ENCODE results near the gene CYSLTR2.

CYSLTR2 gene

DNA sequence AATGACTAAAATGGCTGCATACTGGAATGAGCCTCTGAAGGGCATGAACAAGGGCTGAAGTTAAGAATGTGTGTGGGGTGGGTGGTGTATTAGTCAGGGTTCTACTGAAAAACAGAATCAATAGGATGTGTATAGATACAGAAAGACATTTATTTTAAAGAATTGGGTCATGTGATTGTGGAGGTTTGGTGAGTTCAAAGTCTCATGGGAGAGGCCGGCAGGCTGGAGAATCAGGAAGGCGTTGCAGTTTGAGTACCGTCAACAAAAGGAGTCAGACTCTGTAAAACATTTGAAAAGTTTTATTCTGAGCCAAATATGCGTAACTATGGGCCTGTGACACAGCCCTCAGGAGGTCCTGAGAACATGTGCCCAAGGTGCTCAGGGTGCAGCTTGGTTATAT is 24.5 kb upstream of the CYSLTR2 start:
- TF ChIP-seq CTCF (IDR thresholded peaks at IDR 0.05; ENCODE audit: insufficient read depth, low read length, poor library complexity, severe bottlenecking) (no peak), EZH2phosphoT487 (conservative IDR thresholded peaks at IDR 0.05; ENCODE audit: low read length) (no peak)
- no peak overlapping the region for H3K27ac ChIP-seq (ENCODE audit: low read depth, low read length)
- no peak overlapping the region for H3K4me2 ChIP-seq (ENCODE audit: low read depth, low read length, poor library complexity, severe bottlenecking)
- no peak overlapping the region for H3K9ac ChIP-seq (ENCODE audit: low read length)
- no peaks in the 10 kb centered on the region for H3F3A ChIP-seq (ENCODE audit: insufficient read depth)
- no peaks in the 10 kb centered on the region for H4K20me1 ChIP-seq (ENCODE audit: low read depth, low read length)
- no peaks in the 10 kb centered on the region for H3K36me3 ChIP-seq (ENCODE audit: low read length)
- no peaks in the 10 kb centered on the region for H3K79me2 ChIP-seq (ENCODE audit: insufficient read depth, low read length)
- no peaks in the 10 kb centered on the region for H3K9me3 ChIP-seq (ENCODE audit: insufficient read depth, low read length)
- no peak overlapping the region for H3K4me3 ChIP-seq (ENCODE audit: insufficient read depth, low read length, poor library complexity, severe bottlenecking)
- H3K9me2 ChIP-seq (replicated peaks; ENCODE audit: insufficient read depth, low read length): no peaks in the 10 kb centered on the region
- H3K27me3 ChIP-seq (ENCODE audit: low read length): no peaks in the 10 kb centered on the region
- H2AFZ ChIP-seq (ENCODE audit: low read depth, low read length, severe bottlenecking): no peak overlapping the region

- H3F3A ChIP-seq (ENCODE audit: insufficient read depth): no peaks in the 10 kb centered on the region
- no peak for TF ChIP-seq EZH2phosphoT487 (conservative IDR thresholded peaks at IDR 0.05; ENCODE audit: low read length)
- no peak for TF ChIP-seq CTCF (IDR thresholded peaks at IDR 0.05; ENCODE audit: insufficient read depth, low read length, poor library complexity, severe bottlenecking)
- H3K9me3 ChIP-seq (ENCODE audit: insufficient read depth, low read length): peaks cover 4% of the 10 kb centered on the region; the same call in 1 of the 2 replicates
- no peaks in the 10 kb centered on the region for H3K9me2 ChIP-seq (replicated peaks; ENCODE audit: insufficient read depth, low read length)
- H2AFZ ChIP-seq (ENCODE audit: low read depth, low read length, severe bottlenecking): no peak overlapping the region
- H3K9ac ChIP-seq (ENCODE audit: low read length): no peak overlapping the region
- no peaks in the 10 kb centered on the region for H4K20me1 ChIP-seq (ENCODE audit: low read depth, low read length)
- no peak overlapping the region for H3K4me2 ChIP-seq (ENCODE audit: low read depth, low read length, poor library complexity, severe bottlenecking)
- H3K4me3 ChIP-seq (ENCODE audit: insufficient read depth, low read length, poor library complexity, severe bottlenecking): no peak overlapping the region
- H3K27me3 ChIP-seq (ENCODE audit: low read length): no peaks in the 10 kb centered on the region
- H3K27ac ChIP-seq (ENCODE audit: low read depth, low read length): no peak overlapping the region
- H3K79me2 ChIP-seq (ENCODE audit: insufficient read depth, low read length): no peaks in the 10 kb centered on the region
- H3K36me3 ChIP-seq (ENCODE audit: low read length): no peaks in the 10 kb centered on the region
Measured at GRCh38 chr13:48630291-48630690, 23.4 kb upstream of the CYSLTR2 start.

- Histone ChIP-seq H4K20me1 (ENCODE audit: low read depth, low read length) (no peaks in the 10 kb centered on the region), H3K9me2 (replicated peaks; ENCODE audit: insufficient read depth, low read length) (no peaks in the 10 kb centered on the region), H2AFZ (ENCODE audit: low read depth, low read length, severe bottlenecking) (no peak overlapping the region), H3K4me3 (ENCODE audit: insufficient read depth, low read length, poor library complexity, severe bottlenecking) (no peak overlapping the region), H3K4me2 (ENCODE audit: low read depth, low read length, poor library complexity, severe bottlenecking) (no peak overlapping the region), H3K9me3 (ENCODE audit: insufficient read depth, low read length) (peaks cover 4% of the 10 kb centered on the region; the same call in 1 of the 2 replicates), H3K27me3 (ENCODE audit: low read length) (no peaks in the 10 kb centered on the region), H3K9ac (ENCODE audit: low read length) (no peak overlapping the region), H3F3A (ENCODE audit: insufficient read depth) (no peaks in the 10 kb centered on the region), H3K79me2 (ENCODE audit: insufficient read depth, low read length) (no peaks in the 10 kb centered on the region), H3K36me3 (ENCODE audit: low read length) (no peaks in the 10 kb centered on the region), H3K27ac (ENCODE audit: low read depth, low read length) (no peak overlapping the region)
- no peak for TF ChIP-seq CTCF (IDR thresholded peaks at IDR 0.05; ENCODE audit: insufficient read depth, low read length, poor library complexity, severe bottlenecking)
- no peak for TF ChIP-seq EZH2phosphoT487 (conservative IDR thresholded peaks at IDR 0.05; ENCODE audit: low read length)
Measured at GRCh38 chr13:48630773-48631172, 23.0 kb upstream of the CYSLTR2 start.

All from SU-DHL-6 (cell line).